IPS-11a (cell line): ENCODE measurements around the gene CNOT3.

Source experiments
- H3K4me3 ChIP-seq: one replicate; pipeline ENCODE4 v1.5.1; 2013; ENCODE audit warnings: low read depth, low read length, control low read depth

The CNOT3 gene

GRCh38 chr19:54149021-54149812, 11.7 kb downstream of the CNOT3 start:
- H3K4me3 ChIP-seq: no peak overlapping the region

- H3K4me3 ChIP-seq: no peak overlapping the region
Observed at GRCh38 chr19:54151362-54152035, 13.9 kb downstream of the CNOT3 start.

DNA sequence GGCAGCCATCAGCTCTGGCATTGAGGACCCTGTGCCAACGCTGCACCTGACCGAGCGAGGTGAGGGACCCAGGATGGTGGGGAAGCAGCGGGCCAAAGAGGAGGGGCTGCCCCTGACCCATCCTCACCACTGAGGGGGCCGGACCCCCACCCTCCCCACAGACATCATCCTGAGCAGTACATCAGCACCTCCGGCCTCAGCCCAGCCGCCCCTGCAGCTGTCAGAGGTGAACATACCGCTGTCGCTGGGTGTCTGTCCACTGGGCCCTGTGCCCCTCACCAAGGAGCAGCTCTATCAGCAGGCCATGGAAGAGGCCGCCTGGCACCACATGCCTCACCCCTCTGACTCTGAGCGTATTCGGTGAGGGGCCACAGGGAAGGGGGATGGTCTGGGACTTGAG, 14.7 kb downstream of the CNOT3 start:
- no peak overlapping the region for H3K4me3 ChIP-seq

DNA sequence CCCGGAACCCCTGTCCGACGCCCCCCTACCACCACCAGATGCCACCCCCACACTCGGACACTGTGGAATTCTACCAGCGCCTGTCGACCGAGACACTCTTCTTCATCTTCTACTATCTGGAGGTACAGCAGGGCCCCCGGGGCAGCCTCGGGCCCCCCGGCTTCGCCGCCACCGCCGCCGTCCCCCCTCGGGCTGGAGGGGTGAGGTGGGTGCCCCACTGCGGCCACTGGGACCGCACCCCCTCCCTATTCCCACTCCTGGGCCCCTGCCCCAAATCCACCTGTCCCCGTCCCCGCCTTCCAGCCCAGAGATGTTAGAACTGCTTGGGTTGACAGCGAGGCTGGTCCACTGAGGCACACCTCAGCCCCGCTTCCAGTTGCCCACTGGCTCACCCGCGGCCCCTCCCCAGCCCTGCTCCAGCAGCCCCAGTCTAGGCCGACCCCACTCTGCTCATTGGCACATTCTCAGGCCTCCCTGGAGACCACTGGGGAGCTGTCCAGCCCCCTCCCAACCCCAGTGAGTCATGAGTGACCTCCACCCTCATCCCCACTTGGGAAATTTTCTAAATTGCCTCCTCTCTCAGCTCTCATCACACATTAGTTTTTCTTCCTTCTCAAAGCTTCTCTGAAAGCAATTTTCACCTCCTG, 15.4 kb downstream of the CNOT3 start:
- H3K4me3 ChIP-seq: no peak overlapping the region

- H3K4me3 ChIP-seq: no peak overlapping the region
Observed at GRCh38 chr19:54153731-54154326, 16.3 kb downstream of the CNOT3 start.

- no peak overlapping the region for H3K4me3 ChIP-seq
Observed at GRCh38 chr19:54154603-54155345, 17.2 kb downstream of the CNOT3 start.

- H3K4me3 ChIP-seq: no peak overlapping the region
Observed at GRCh38 chr19:54155694-54156093, 18.1 kb downstream of the CNOT3 start.

DNA sequence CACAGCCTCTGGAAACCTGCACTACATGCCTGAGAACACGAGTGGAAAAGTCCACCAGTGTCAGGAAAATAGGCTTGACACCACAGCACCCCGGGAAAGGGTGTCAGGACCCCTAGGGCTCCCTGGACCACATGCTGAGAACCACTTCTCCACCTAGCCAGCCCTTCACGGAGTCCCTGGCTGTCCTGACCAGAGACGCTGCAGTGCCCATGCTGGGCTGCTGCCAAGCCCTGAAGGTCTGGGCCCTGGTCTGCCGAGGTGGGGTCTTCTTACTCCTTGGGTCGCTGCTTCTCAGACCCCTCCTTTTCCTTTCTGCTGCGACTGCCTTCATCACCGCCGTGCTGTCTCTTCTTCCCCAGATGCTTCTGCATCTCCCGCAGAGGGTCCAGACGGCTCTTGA, 18.9 kb downstream of the CNOT3 start:
- no peak overlapping the region for H3K4me3 ChIP-seq

GRCh38 chr19:54156953-54157352, 19.4 kb downstream of the CNOT3 start:
- H3K4me3 ChIP-seq: no peak overlapping the region

- H3K4me3 ChIP-seq: peak overlapping the region; percentile 91
Observed at GRCh38 chr19:54158812-54159351, 21.3 kb downstream of the CNOT3 start.

GRCh38 chr19:54159352-54160181, 22.0 kb downstream of the CNOT3 start, which contains the start of gene LENG1:
Gene LENG1, minus strand, starts transcription at chr19:54159721. Its CDS starts 26 bp downstream, at chr19:54159695.
- H3K4me3 ChIP-seq: peak within 1 kb of the TSS; percentile 91

DNA sequence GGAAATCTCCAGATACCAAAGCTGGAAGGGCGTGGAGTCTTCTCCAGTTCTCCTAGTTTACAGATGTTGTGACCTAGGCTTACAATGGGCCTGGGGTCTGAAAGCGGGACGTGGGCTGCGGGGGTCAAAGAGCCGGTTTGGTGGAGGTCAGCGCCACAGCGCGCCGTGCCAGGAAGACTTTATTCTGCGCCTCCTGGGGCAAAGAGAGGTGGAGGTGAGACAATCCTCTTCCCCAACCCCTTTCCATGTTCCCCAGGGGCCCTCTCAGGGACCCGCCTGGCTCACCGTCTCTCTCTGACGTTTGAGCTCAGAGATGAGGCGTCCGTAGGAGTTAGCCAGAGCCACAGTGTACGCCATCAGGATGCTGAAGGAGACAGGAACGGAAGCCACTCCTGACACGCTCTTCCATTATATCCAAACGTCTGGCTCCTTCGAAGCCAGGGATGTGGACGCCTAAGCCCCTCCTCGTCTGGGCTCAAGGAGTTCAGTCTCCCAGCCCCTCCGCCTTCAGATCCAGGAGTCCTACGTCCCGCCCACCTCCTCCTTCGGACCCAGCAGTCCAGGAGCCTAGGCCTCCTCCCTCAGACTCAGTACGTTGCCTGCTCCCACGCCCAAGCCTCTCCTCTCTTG, 22.7 kb downstream of the CNOT3 start:
- peak overlapping the region; percentile 73 for H3K4me3 ChIP-seq

GRCh38 chr19:54160854-54161253, 23.3 kb downstream of the CNOT3 start:
- H3K4me3 ChIP-seq: no peak overlapping the region

- peak overlapping the region; percentile 45 for H3K4me3 ChIP-seq
Observed at GRCh38 chr19:54162241-54162805, 24.8 kb downstream of the CNOT3 start.

DNA sequence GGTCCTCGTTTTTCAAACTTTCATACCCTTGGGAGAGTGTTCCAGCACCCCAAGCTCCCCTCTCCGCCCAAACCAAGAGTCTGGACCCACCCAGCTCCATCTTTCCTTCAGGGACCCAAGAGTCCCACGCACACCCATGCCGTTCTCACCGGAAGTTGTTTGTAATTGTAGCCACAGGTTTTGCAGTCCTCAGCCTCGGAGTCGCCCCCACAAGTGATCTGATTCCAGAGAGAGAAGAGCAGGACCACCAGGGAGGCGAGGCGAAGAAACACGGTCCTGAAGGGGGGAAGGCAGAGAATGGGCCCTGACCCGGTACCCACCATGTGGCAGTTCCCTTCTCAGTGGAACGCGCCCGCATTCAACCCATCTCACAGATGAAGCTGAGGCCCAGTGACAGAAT, 25.3 kb downstream of the CNOT3 start:
- peak overlapping the region; percentile 45 for H3K4me3 ChIP-seq

DNA sequence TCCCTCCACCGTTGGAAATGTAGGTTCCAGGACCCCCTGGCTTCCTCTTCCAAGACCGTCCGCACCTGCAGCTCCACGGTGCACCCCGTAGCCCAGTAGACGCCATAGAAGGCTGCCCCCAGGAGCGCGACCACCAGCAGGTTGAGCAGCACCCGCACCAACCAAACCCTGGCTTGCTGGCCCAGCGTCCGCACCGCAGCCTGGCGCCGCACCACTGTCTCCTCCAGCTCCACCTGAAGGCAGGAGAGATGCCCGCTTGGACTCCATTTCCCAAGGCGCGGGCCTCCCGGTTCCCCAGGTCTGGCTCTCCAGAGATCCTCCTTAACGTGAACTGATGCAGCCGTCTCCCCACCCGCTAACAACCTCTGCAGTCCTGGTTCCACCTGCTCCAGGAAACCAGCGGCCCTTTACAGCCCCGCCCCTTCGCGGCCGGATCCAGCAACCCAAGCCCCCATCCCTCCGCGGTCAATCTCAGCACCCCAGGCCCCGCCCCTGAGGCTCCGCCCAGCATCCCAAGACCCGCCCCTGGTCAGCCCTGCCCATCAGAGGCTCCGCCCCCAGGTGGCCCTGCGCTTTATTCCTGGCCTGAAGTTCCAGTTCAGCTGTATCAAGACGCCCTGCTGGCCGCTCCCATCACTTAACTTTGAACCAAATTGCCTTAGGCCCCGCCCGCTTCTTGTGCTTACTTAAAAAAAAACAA, 27.0 kb downstream of the CNOT3 start:
- H3K4me3 ChIP-seq: peak overlapping the region; percentile 14

DNA sequence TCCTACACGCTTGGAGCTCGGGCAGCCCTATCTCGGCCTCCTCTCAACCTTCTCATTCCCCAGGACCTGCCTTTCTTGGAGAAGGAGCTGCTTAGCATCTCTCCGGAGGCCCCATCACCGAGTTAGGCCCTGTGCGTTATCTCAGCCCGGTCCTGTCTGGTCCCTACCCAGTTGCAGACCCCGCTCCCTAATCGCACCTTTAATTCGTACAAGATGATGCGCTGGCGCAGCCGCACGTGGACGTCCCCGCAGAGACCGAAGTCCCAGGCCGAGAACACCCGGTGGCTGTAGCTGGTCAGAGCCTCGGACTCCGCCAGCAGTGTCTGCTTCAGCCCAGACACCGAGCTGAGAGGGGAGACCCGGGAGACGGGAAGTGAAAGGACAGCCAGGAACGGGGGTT, 27.7 kb downstream of the CNOT3 start:
- no peak overlapping the region for H3K4me3 ChIP-seq
